Tibial nerve (tissue), 4 donors: ENCODE results near the gene CES1. TPM values are rescaled to one million over a fixed set of nuclear protein-coding genes. Genes with fewer than 3 reads are reported as not detected.
"Not testable (repeated sequence)": the region's sequence is repeated elsewhere in the genome, so short reads cannot be mapped to it uniquely, and the experiment has no call there.

Experiments used
- DNase-seq, 2 donors: peaks; one replicate each; pipeline ENCODE4 v3.0.0-alpha.2; 2019; ENCODE audit warnings: low spot score in 2 of 2
- H3K27ac ChIP-seq, 4 donors: fragments of 200-600 bp; sonication (generic) in 3 of 4; one replicate each; pipeline ENCODE4 v1.5.1; 2017 to 2019; ENCODE audit warnings: mild to moderate bottlenecking in 1 of 4
- H3K27me3 ChIP-seq, 2 donors: fragments of 200-600 bp; sonication (generic) in 1 of 2; one replicate each; pipeline versions ENCODE4 v1.5.1 to v1.6.0; 2017 to 2019
- H3K36me3 ChIP-seq, 3 donors: fragments of 200-600 bp; sonication (generic); one replicate each; pipeline ENCODE4 v1.5.1; 2018 to 2019
- H3K4me1 ChIP-seq, 4 donors: fragments of 200-600 bp; sonication (generic) in 3 of 4; one replicate each; pipeline ENCODE4 v1.5.1; 2017 to 2019
- H3K4me3 ChIP-seq, 4 donors: fragments of 200-600 bp; sonication (generic) in 3 of 4; one replicate each; pipeline ENCODE4 v1.5.1; 2017 to 2019; ENCODE audit warnings: mild to moderate bottlenecking in 1 of 4, moderate library complexity in 1 of 4
- H3K9me3 ChIP-seq, 4 donors: fragments of 200-600 bp; sonication (generic) in 3 of 4; one replicate each; pipeline ENCODE4 v1.5.1; 2017 to 2019
- CTCF ChIP-seq, 5 experiments: fragments of 200-600 bp in 3 of 5; fragments of 450-650 bp in 2 of 5; sonication (generic) in 3 of 5; IDR thresholded peaks; one replicate each; pipeline ENCODE4 v1.5.1; 2016 to 2019; ENCODE audit warnings: antibody characterized with exemption in 5 of 5, mild to moderate bottlenecking in 3 of 5, moderate library complexity in 2 of 5
- EP300 ChIP-seq, 2 donors: sonication (generic); formaldehyde crosslinking; IDR thresholded peaks; one replicate each; pipeline ENCODE4 v1.6.1; 2017; ENCODE audit warnings: antibody characterized with exemption in 2 of 2, mild to moderate bottlenecking in 1 of 2
- POLR2A ChIP-seq, 2 donors: fragments of 450-650 bp; IDR thresholded peaks; one replicate each; pipeline ENCODE4 v1.6.1; 2017; ENCODE audit warnings: antibody characterized with exemption in 2 of 2, mild to moderate bottlenecking in 2 of 2, moderate library complexity in 2 of 2
- WGBS, 2 donors: methylation state at CpG; one replicate each; pipeline ENCODE4 v1.1.5; 2018; 5-methylcytosine and 5-hydroxymethylcytosine counted together
- total RNA-seq, 4 donors: library from RNA; depleted of rRNA; stranded (reverse); fragments of >200 nt; gene quantifications; one replicate each; pipeline ENCODE4 v1.1.0, GENCODE V29; 2016

CES1 gene
- total RNA-seq, 4 donors from 2014 or later: 18.8 to 54.5 (median 37.3) TPM

- 68 to 85% methylated on average over 6 of the region's 6 CpGs for WGBS, 2 donors
- H3K27ac ChIP-seq: no peak overlapping the region
- peaks cover 0 to 3% (median 0%) of the 10 kb centered on the region in 4 donors for H3K4me1 ChIP-seq
- DNase-seq: no peak
- no peaks in the 10 kb centered on the region for H3K36me3 ChIP-seq
- no peak for TF ChIP-seq EP300 (IDR thresholded peaks at IDR 0.05)
- no peak for TF ChIP-seq POLR2A (IDR thresholded peaks at IDR 0.05)
- TF ChIP-seq CTCF (IDR thresholded peaks at IDR 0.05): no peak
- H3K4me3 ChIP-seq: no peak overlapping the region
- no peaks in the 10 kb centered on the region for H3K27me3 ChIP-seq
- no peaks in the 10 kb centered on the region for H3K9me3 ChIP-seq
These were observed 2.1 kb downstream of the CES1 start for GRCh38 chr16:55830658-55831294.

- not testable (repeated sequence) for DNase-seq, H3K27me3 ChIP-seq, H3K4me3 ChIP-seq, H3K4me1 ChIP-seq, H3K27ac ChIP-seq, H3K9me3 ChIP-seq, H3K36me3 ChIP-seq
- WGBS, 2 donors: 91 to 94% methylated on average over 3 of the region's 3 CpGs
These were observed 3.7 kb downstream of the CES1 start for GRCh38 chr16:55829232-55829631.

GRCh38 chr16:55828680-55829079 lies 4.2 kb downstream of the CES1 start:
- H3K27me3 ChIP-seq: no peaks in the 10 kb centered on the region
- no peak overlapping the region for H3K4me3 ChIP-seq
- DNase-seq: no peak
- no peaks in the 10 kb centered on the region for H3K36me3 ChIP-seq
- no peak for TF ChIP-seq CTCF (IDR thresholded peaks at IDR 0.05)
- no peak for TF ChIP-seq EP300 (IDR thresholded peaks at IDR 0.05)
- no peak for TF ChIP-seq POLR2A (IDR thresholded peaks at IDR 0.05)
- H3K27ac ChIP-seq: no peak overlapping the region
- 73 to 77% methylated on average over 10 of the region's 10 CpGs for WGBS, 2 donors
- no peaks in the 10 kb centered on the region for H3K4me1 ChIP-seq
- H3K9me3 ChIP-seq: no peaks in the 10 kb centered on the region

- no peak overlapping the region for H3K27ac ChIP-seq
- TF ChIP-seq CTCF (IDR thresholded peaks at IDR 0.05) (no peak), POLR2A (IDR thresholded peaks at IDR 0.05) (no peak), EP300 (IDR thresholded peaks at IDR 0.05) (no peak)
- H3K4me1 ChIP-seq: no peaks in the 10 kb centered on the region
- no peak for DNase-seq
- H3K9me3 ChIP-seq: no peaks in the 10 kb centered on the region
- WGBS, 2 donors: 73 to 78% methylated on average over 6 of the region's 6 CpGs
- no peak overlapping the region for H3K4me3 ChIP-seq
- no peaks in the 10 kb centered on the region for H3K27me3 ChIP-seq
- peaks cover 0 to 9% (median 0%) of the 10 kb centered on the region in 3 donors for H3K36me3 ChIP-seq
These were observed 7.7 kb downstream of the CES1 start for GRCh38 chr16:55825115-55825728.

GRCh38 chr16:55824473-55825000 lies 8.4 kb downstream of the CES1 start:
- Histone ChIP-seq H3K9me3 (no peaks in the 10 kb centered on the region), H3K36me3 (peaks cover 0 to 9% (median 0%) of the 10 kb centered on the region in 3 donors), H3K4me3 (no peak overlapping the region), H3K27me3 (no peaks in the 10 kb centered on the region), H3K4me1 (no peaks in the 10 kb centered on the region), H3K27ac (no peak overlapping the region)
- TF ChIP-seq CTCF (IDR thresholded peaks at IDR 0.05): no peak
- TF ChIP-seq POLR2A (IDR thresholded peaks at IDR 0.05): no peak
- TF ChIP-seq EP300 (IDR thresholded peaks at IDR 0.05): no peak
- DNase-seq: no peak
- WGBS, 2 donors: 81 to 87% methylated on average over 4 of the region's 4 CpGs
